ENCODE data around the gene PDCD1.
"Not testable (repeated sequence)": the region's sequence is repeated elsewhere in the genome, so short reads cannot be mapped to it uniquely, and the experiment has no call there.

The PDCD1 gene

DNA sequence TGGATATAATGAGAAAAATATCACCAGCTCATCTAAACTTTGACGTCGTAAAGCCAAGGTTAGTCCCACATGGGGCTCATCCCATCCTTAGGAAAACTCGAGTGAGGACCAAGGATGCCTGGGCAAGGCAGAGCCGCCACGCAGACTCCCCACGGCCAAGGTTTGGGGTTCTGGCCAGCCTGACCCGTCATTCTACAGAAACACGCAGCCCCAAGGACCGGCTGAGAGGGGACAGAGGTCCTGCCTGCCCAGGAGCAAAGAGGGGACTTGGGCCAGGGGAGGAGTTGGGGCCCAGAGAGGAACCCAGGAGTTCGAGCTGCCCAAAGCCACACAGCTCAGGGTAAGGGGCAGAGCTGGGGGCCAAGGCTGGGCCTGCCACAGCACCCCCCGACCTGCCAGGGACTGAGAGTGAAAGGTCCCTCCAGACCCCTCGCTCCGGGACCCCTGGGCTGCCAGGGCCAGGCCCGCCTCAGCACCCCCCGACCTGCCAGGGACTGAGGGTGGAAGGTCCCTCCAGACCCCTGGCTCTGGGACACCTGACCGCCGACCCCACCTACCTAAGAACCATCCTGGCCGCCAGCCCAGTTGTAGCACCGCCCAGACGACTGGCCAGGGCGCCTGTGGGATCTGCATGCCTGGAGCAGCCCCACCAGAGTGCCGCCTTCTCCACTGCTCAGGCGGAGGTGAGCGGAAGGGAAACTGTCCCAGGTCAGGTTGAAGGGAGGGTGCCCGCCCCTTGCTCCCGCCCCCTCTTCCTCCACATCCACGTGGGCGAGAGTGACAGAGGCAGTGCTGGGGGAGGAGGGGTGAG lies at the start of gene PDCD1:
Gene PDCD1, minus strand, starts transcription at position 689 of the 811 bp plus-strand sequence. Its CDS starts 56 bp downstream, at position 633.
- DNase-seq = no peak

DNA sequence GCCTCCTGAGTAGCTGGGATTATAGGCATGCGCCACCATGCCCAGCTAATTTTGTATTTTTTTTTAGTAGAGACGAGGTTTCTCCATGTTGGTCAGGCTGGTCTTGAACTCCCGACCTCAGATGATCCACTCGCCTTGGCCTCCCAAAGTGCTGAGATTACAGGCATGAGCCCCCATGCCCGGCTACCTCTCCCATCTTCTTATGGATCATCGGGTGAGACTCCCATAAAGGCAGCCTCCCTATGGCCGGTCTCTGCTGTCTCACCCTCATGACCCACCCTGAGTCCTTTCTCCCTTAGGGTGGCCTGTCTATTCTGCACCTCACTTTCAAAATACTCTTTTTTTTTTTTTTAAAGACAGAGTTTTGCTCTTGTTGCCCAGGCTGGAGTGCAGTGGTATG lies 49.1 kb upstream of the PDCD1 start:
- not testable (repeated sequence) for DNase-seq

DNA sequence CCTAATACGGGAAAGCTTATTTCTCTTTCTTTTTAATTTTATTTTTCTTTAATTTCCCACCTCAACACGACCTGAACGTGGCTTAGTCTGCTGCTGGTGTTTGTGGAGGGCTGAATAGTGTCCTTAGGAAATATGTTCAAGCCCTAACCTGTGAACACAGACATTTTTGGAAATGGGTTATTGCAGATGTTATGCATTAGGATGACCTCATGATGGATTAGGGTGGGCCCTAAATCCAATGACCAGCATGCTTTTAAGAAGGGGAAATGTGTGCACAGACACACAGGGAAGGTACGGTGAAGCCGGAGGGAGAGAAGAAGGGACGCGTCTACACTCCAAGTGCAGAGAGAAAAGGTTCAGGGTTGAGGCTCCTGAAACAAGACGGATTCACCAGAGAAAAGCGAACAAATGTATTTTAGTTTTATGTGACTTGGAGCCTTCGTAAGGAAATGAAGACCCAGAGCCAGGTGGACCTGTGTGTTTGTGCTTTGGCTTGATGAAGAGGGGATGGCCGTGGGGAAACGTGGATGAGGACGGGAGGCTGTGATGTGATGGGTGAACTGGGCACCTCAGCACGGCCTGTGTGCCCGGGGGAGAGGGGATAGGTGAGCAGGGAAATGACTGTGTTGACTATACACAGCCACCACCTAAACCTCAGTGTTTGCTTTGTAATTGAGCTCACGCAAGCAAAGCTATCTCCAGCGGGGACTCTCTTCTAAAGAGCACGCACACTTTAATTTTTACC lies 48.3 kb upstream of the PDCD1 start:
- DNase-seq = peak; percentile 79

DNA sequence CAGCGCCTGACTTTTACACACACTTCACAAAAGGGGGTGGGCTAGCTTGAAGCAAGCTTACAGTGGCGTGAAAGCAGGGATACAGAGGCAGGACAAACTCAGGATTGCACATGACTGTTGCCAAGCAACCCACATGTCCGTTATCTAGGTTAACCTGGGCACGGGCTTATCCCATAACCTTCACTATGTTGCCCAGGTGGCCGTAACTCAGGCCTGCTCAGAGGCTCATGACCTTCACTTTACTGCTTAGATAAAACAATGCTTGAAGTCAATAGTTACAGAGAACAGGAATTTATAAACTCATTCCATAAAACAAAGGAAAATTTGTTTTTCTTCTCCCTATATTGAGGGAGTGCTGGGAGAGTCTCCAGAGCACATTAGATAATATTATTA lies 47.7 kb upstream of the PDCD1 start:
- DNase-seq = not testable (repeated sequence)

DNA sequence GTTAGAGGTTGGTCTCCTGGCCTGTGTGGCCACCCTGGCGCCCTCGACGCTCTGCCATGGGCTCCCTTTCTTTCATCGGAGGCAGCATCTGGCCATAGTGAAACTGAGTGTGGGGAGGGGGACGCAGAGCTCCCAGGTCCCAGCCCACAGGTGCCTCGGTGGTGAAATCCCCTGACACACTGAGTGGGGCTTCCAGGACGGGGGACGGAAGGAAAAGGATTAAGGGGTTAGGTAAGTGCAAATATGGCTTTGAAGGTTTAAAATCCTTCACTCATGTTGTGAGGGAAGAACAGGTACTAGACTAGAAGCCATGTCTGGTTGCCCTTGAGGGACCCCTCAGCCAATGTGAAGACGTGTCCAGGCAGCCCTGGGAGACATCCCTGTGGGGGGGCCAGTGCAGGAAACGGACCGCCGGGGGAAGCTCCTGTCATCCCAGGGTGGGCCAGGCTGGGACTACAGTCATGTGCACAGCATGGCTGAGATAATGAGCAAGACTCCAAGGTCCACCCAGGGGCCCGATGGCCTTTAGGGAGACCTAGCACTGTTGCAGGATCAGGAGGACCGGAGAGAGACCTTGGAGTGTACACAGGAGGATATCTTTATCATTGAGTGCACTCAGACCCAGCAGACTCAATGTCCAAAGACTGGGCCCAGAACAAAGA lies 47.2 kb upstream of the PDCD1 start:
- DNase-seq = no peak

DNA sequence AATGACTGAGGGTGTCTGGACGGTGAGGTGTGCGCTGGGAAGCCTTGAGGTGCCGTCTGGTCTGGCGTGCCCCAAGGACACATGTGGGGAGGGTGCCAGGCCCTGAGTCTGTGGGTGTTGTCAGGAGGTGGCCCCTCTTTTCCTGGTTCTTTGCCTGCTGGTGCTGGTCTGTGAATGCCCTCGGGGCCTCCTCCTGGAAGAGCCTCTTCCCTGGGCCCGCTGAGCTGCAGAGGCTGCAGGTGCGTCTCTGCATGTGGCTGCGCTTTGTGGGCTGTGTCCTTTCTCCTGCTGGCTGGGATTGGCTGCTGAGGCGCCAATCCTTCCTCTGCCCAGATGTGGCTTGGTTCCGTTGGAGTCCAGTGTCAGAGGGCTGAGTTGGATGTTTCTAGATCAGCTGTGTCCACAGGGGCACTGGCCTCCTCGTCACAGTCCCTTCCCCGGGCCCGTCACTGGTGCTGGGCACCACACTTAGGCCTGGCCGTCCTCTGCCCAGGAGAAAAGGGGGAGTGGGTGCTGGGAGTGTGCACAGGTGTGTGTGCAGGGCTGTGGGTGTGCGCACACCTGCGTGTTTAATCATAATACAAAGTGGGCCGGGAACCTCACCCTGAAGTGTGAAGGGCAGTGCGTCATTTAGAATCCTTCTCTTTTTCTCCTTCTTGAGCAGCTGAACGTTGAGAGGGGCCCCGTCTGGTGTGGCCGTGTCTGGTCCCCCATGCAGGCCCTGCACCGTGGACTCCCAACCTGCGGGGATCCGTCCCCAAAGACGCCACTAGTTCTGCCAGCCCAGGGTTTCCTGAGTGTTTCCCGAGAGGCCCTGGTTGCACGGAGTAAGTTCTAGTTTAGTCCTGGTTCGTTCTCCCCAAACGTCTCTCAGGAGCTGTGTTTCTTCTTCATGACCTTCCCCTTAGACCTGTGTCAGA lies 46.4 kb upstream of the PDCD1 start:
- DNase-seq = peak; percentile 69

DNA sequence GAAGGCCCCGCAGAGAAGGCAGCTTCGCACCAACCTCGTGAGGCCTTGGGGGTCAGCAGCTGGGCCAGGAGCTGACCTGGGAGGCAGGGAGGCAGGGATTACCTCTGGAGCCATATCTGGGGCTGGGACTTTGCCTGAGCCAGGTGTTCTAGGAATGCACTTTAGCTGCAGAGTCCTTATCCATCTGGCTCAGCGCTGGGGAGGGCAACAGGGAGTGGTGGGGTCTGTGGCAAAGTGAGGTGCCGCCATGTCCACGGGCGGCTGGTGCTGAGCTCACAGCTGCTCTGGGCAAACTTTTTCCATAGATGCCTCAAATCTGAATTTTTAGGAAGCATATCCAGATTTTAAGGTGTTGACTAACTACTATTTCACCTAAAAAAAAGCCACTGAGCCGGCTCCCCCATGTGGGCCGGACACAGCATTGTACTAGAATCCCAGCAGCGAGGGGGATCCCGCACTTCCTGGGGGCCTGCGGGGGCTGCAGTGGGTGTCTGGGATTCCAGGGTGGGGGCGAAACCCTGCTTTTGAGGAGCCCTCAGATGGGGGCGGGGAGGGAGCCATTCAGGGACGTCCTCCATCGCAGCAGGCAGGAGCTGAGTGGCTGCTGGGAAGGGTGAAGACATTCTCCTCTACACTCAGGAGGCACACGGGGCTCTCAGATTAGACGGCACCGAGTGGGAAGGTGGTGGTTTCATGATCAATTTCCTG lies 45.5 kb upstream of the PDCD1 start:
- DNase-seq = no peak

DNA sequence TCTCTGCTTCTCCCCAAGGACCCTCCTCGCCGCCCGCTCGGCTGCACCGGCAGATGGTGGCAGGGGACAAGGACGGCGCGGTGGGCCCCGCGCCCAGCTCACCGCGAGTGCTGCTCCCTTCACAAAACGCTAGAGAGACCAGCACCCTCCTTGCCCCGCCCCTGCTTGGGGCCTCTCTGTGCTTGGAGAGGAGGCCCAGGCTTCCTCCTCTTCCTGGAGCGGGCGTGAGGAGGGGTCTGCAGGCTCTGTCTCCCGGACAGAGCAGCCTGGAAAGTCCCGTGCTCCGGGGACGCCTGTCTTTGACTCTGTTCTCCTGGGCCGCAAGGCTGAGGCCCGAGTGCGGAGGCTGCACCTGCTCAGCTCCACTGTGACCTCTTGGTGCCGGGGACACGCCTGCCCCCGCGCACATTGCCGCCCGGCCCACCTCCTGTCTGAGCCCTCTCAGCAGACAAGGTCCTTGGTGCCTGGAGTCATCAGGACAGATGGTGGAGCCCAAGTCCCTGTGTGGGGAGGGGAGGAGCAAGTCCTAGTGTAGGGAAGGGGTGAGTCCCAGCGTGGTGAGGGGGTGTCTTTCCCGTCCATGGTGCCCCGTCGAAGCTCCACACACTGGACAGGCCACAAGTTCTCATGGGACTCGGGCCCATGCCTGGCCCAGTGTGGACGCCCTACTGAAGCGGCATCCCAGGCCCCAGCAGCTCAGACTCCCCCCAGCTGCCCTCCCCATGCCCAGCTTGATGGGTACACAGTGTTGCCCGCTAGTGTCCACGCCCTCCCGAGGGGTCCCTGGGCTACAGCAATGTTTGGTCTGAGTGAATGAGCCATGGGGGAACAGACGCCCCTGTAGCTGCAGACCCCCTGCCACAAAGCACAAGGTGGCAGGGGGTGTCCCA lies 44.7 kb upstream of the PDCD1 start:
- no peak for DNase-seq

DNA sequence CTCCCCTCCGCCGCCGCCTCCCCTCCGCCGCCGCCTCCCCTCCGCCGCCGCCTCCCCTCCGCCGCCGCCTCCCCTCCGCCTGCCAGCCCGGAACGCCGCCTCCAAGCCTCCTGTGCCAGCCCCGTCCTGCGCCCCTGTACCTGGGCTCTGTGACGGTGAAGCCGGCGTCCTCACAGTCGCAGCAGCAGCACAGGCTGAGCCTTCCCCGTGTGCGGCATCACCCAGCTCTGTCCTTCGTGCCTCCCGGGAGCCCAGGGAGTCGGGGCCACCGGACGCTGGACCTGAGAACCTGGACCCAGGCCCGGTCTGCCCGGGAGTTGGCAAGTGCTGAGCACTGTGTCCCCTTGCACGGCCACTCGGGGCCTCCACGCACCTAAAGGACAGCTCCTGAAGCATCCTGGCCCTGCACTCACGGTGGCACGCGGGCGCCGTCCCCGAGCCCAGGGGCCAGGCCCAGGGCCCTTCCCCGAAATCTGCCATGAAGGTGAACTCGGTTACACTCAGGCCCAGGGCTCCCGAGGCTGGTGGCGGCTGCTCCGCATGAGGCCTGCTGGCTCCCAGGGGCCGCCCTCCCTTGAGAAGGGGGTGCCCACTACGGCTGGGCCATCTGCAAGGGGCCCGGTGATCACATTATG lies 43.8 kb upstream of the PDCD1 start:
- DNase-seq = no peak

DNA sequence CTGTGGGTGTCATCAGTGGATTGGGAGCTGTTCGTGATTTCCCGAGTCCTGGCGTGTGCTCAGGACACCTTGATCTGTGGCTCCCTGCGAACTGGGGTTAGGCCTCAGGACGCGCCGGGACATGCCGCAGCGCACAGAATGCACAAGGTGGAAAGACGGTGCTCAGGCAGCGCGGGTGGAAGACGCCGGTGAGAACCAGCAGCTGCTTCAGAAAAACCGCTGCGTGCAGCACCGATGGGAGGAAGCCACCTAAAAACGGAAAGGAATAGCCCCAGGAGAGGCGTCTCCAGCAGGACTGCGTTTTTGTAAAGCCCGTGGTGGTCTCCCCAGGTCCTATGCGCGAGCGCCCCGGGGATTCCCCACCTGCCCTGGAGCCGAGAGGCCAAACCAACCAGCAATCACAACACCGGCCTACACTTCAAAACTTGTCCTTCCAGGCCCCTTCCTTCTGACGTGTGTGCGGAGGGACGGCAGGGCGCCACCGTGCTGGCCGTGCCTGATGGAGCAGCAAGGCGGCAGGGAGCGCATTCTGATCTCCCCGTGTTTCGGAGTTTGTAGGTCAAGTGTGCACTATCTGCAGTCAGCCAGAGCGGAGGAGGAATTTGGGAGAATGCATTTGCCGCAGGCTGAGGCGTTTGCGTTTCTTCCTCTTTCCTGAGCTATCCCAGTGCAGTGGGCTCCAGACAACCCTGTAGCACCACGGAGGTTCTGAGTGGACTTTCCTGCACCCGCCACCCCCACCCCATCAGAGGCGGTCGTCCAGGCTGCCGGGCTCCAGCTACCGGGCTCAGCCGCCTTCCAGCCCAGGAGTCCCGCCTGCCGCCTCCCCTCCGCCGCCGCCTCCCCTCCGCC lies 43.0 kb upstream of the PDCD1 start:
- DNase-seq = no peak

DNA sequence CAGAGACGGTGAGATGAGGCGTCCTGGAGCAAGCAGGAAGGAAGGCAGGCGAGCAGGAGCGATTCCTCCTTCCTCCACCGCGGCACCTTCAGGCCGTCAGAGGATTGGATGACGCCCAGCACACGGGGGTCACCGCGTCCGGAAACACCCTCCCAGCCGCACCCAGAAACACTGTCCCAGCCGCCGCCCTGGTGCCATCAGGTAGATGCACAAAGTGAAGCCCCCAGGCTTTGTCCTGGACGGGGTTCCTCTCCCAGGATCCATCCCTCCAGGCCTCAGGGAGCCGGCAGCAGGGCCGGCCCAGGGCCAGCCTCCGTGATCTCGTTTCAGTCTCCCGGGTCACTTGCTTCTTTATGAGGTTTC lies 42.3 kb upstream of the PDCD1 start:
- DNase-seq = no peak

DNA sequence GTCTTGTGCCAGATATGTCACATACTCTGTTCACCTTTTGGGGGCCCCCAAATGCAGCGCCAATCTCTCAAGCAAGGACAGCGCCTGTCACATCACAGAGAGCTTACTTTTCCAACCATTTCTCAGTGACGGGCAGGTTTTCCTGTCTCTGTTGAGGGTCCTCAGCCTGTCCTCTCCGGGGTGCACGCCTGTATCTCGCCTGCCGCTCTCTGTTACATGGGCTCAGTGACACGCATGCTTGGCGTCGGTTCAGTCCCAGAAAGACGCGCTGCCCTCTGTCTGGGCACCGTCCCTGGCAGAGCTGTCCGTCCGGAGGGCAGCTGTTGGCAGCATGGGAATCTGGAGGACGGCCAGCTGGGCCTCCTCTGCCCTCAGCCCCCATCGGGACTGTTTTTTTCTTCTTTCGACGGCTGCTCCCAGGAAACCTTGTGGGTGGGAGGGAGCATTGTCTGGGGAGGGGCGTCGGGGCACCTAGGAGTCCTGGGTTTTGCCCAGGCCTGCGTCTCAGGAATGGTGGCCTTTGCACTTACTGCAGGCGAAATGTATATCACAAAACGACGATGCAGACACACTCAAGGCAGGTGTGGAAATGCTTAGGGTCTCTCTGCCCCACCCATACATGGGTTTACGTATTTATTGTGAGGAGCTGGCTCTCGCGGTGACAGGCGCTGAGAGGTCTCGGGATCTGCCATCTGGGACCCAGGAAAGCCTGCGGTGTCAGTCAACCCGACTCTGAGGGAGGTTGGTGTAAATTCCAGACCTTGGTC lies 41.7 kb upstream of the PDCD1 start:
- DNase-seq = no peak

DNA sequence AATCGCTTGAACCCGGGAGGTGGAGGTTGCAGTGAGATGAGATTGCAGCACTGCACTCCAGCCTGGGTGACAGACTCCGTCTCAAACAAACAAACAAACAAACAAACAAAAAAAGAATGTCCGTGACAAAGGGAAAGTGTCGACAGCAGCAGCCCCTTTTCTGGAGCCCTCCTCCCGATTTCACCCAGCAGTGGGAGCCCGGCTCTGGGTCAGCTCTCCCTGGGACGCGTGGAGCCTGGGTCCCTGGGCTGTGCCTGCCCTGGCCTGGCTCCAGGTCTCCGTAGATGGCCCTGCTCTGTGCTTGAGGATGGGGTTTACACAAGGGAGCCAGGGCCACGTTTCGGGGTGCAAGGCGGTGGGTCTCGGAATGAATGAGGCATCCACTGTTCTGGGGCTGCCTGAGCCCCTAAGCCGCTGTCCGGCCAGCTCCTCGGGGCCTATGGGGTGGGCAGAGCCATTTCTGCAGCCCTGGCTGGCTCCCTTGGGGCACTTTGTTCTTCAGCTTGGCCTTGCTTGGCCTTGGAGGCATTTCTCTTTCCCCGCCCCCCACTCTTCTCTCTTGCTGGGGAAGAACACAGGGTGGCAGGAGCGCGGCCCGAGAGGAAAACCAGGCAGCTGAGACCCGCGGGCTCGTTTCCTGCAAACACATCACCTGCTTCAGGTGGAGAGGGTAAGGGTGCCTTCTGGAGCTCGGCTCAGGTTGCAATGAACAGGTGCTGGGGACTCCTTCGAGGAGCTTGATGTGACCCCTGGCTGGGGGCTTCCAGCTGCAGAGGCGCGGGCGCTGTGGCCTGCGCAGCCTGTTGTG lies 40.0 kb upstream of the PDCD1 start:
- DNase-seq = no peak

DNA sequence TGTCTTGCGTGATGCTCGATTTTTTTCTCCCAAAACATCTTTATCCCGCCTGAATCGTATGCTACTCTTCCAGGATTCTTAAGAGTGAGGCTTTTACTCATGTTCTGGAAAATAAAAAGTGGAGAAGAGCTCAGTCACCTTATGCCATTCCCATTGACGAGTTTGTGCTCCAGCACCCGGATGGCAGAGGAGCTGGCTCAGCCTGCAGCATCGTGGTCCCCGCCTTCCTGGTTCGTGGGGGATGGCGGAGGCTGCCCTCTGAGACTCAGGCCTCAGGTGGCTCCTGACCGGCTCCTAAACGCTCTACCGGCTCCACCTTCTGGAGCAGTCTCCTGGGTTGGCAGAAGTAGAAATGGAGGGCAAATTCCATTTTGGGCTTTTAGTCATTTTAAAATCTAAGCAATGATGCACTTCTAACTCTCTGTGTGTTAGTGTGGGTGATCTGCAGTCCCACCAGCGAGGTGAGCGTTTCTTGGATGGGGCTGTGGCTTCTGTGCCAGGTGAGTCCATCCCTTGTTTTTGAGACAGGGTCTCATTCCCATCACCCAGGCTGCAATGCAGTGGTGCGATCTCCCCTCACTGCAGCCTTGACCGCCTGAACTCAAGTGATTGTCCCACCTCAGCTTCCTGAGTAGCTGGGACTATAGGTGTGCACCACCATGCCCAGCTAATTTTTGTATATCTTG lies 38.7 kb upstream of the PDCD1 start:
- no peak for DNase-seq

DNA sequence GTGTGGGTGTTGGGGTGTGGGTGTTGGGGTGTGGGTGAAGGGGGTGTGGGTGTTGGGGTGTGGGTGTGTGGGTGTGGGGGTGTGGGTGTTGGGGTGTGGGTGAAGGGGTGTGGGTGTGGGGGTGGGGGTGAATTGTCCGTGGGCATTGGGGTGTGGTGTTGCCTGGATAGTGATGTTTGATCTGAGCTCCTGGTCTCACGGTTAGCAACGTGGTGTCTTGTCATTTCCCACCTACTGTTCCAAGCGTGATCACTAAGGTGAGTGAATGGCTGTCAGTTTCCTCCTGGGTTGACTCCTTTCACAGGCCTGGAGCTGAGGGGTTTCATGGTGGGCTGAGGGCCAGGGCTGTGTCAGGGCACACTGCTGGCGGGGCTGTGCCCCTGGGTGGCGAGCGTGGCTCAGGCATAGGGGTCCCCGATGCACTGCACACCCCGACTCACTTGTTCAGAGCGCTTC lies 38.1 kb upstream of the PDCD1 start:
- no peak for DNase-seq

DNA sequence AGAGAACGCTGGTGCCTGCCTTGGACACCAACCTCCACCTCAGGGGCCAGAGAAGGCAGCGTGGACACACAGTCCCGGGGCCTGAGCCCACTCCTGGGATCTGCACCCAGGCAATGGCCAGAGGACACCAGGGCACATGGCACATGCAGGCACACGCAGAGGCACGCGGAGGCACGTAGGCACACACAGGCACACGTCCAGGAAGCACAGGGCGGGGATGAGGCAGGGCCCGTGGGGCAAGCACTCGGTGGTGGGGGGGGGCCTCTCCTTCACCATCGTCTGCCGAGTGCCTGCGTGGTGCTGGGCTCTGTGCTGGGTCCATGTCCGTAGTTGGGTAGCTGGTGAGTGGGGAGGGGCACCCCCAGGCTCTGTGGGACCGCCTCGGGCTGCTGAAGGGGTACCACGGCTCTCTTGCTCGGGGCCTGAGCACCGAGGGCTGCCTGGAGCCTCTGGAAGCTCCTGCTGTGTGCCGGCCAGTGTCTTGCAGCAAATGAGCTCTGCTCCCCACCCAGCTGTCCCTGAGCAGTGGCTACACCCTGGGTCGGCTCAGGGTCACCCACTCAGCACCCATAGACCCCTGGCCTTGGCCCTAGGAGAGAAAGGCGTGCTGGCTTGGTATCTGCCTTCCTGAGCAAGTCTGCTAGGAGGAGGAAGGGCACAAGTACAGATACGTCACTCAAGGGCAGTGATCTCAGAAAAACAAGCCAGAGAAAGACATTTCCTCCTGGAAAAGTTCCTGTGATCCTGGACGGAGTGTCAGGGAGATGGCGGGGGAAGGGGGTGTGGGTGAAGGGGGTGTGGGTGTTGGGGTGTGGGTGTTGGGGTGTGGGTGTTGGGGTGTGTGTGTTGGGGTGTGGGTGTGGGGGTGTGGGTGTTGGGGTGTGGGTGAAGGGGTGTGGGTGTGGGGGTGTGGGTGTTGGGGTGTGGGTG lies 37.3 kb upstream of the PDCD1 start:
- DNase-seq = peak; percentile 33

All from NCI-H345 (cell line).